Naive B cell (primary cell): Measurements from ENCODE around the gene CCDC188. TPM values are rescaled to one million over a fixed set of nuclear protein-coding genes. Genes with fewer than 3 reads are reported as not detected.

ENCODE experiments used
- ATAC-seq, 2 donors: fragments of 150-1000 bp; cut with Tn5 transposase; 2 replicates each; pipeline ENCODE4 v1.10.0; 2021; ENCODE audit warnings: low read depth in 2 of 2, mild to moderate bottlenecking in 2 of 2, moderate library complexity in 2 of 2
- DNase-seq: peaks from one replicate; pipeline ENCODE4 v3.0.0; 2022
- H3K27ac Mint-ChIP-seq, 6 donors: one replicate each; pipeline ENCODE4 v1.8.0; 2020 to 2022; ENCODE audit warnings: mild to moderate bottlenecking in 6 of 6, mixed read lengths in 6 of 6, moderate library complexity in 5 of 6, inconsistent platforms in 2 of 6
- H3K27me3 Mint-ChIP-seq, 3 donors: one replicate each; pipeline ENCODE4 v1.8.0; 2021 to 2022; ENCODE audit warnings: mixed read lengths in 3 of 3, mild to moderate bottlenecking in 1 of 3
- H3K36me3 Mint-ChIP-seq, 2 donors: one replicate each; pipeline ENCODE4 v1.8.0; 2020 to 2022; ENCODE audit warnings: mixed read lengths in 2 of 2, inconsistent platforms in 1 of 2, mild to moderate bottlenecking in 1 of 2
- H3K4me1 Mint-ChIP-seq, 3 donors: one replicate each; pipeline ENCODE4 v1.8.0; 2020 to 2022; ENCODE audit warnings: mixed read lengths in 3 of 3, inconsistent platforms in 1 of 3, mild to moderate bottlenecking in 1 of 3, moderate library complexity in 1 of 3
- H3K4me3 Mint-ChIP-seq, 8 donors: one replicate each; pipeline ENCODE4 v1.8.0; 2020 to 2022; ENCODE audit warnings: mild to moderate bottlenecking in 8 of 8, mixed read lengths in 8 of 8, moderate library complexity in 8 of 8, inconsistent platforms in 2 of 8
- H3K9me3 Mint-ChIP-seq, 7 donors: one replicate each; pipeline ENCODE4 v1.8.0; 2020 to 2022; ENCODE audit warnings: mixed read lengths in 7 of 7, mild to moderate bottlenecking in 5 of 7, inconsistent platforms in 2 of 7, moderate library complexity in 1 of 7
- polyA plus RNA-seq, 6 donors: library from polyadenylated mRNA; unstranded; fragments of 300-500 nt; fragmentation: Illumina TruSeq; gene quantifications; one replicate each; pipeline ENCODE4 v1.2.3, GENCODE V29; 2021; ENCODE audit warnings: low read depth in 6 of 6

Gene CCDC188
- polyA plus RNA-seq, 6 donors from 2014 or later = not detected

GRCh38 chr22:20128619-20128901 is 22.3 kb downstream of the CCDC188 start:
- ATAC-seq = no peak
- Mint-ChIP-seq H3K36me3 (no peaks in the 10 kb centered on the region), H3K4me3 (peak overlapping the region in 3 of 8 donors; percentile 16 to 78 (median 46)), H3K27me3 (no peaks in the 10 kb centered on the region), H3K9me3 (no peaks in the 10 kb centered on the region), H3K4me1 (peaks cover 7 to 26% (median 13%) of the 10 kb centered on the region in 3 donors), H3K27ac (peak overlapping the region in 1 of 6 donors; percentile 28)
- DNase-seq = no peak

DNA sequence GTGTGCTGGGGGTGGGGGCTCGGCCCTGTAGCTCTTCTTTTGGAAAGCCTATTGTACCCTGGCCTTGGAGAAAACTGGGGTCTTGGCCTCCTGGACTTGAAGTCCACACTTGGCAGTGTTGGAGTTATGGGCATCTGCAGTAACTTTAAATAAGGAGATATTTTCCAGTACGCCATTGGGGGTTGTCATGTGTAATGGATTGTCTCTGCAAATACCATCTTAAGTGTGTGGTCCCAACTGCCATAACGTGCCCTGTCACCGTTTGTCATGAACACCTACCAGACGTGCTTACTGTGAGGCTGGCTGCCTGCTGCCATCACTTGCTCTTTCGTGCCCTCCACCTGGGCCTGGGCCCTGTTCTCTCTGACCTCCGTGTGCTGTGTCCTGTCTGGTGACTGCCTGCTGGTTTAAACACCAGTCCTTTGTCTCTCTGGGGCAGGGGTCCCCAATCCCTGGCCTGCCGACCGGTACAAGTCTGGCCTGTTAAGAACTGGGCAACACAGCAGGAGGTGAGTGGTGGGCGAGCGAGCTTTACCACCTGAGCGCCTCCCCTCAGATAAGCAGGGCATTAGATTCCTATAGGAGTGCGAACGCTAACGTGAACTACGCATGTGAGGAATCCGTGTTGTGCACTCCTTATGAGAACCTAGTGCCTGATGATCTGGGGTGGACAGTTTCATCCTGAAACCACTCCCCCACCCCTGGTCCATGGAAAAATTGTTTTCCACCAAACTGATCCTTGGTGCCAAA is 22.8 kb downstream of the CCDC188 start:
- H3K9me3 Mint-ChIP-seq = no peaks in the 10 kb centered on the region
- H3K36me3 Mint-ChIP-seq = no peaks in the 10 kb centered on the region
- ATAC-seq (no peak), DNase-seq (no peak)
- no peaks in the 10 kb centered on the region for H3K27me3 Mint-ChIP-seq
- H3K27ac Mint-ChIP-seq = peak overlapping the region in 3 of 6 donors; percentile 11 to 37 (median 30)
- peak overlapping the region in 2 of 8 donors; percentile 46 to 78 for H3K4me3 Mint-ChIP-seq
- H3K4me1 Mint-ChIP-seq = peaks cover 8 to 25% (median 8%) of the 10 kb centered on the region in 3 donors

- no peaks in the 10 kb centered on the region for H3K27me3 Mint-ChIP-seq
- H3K9me3 Mint-ChIP-seq = no peaks in the 10 kb centered on the region
- H3K36me3 Mint-ChIP-seq = no peaks in the 10 kb centered on the region
- peak overlapping the region in 1 of 6 donors; percentile 27 for H3K27ac Mint-ChIP-seq
- peak overlapping the region in 2 of 8 donors; percentile 57 to 59 for H3K4me3 Mint-ChIP-seq
- DNase-seq = no peak
- H3K4me1 Mint-ChIP-seq = peaks cover 3 to 26% (median 14%) of the 10 kb centered on the region in 3 donors
- ATAC-seq = no peak
Measured at GRCh38 chr22:20127318-20127868, 23.5 kb downstream of the CCDC188 start.

- DNase-seq (no peak), ATAC-seq (no peak)
- peak overlapping the region in 1 of 8 donors; percentile 67 for H3K4me3 Mint-ChIP-seq
- H3K4me1 Mint-ChIP-seq = peaks cover 12 to 29% (median 15%) of the 10 kb centered on the region in 3 donors
- H3K9me3 Mint-ChIP-seq = no peaks in the 10 kb centered on the region
- H3K27me3 Mint-ChIP-seq = no peaks in the 10 kb centered on the region
- peak overlapping the region in 1 of 6 donors; percentile 57 for H3K27ac Mint-ChIP-seq
- no peaks in the 10 kb centered on the region for H3K36me3 Mint-ChIP-seq
Measured at GRCh38 chr22:20126284-20127029, 24.4 kb downstream of the CCDC188 start.

DNA sequence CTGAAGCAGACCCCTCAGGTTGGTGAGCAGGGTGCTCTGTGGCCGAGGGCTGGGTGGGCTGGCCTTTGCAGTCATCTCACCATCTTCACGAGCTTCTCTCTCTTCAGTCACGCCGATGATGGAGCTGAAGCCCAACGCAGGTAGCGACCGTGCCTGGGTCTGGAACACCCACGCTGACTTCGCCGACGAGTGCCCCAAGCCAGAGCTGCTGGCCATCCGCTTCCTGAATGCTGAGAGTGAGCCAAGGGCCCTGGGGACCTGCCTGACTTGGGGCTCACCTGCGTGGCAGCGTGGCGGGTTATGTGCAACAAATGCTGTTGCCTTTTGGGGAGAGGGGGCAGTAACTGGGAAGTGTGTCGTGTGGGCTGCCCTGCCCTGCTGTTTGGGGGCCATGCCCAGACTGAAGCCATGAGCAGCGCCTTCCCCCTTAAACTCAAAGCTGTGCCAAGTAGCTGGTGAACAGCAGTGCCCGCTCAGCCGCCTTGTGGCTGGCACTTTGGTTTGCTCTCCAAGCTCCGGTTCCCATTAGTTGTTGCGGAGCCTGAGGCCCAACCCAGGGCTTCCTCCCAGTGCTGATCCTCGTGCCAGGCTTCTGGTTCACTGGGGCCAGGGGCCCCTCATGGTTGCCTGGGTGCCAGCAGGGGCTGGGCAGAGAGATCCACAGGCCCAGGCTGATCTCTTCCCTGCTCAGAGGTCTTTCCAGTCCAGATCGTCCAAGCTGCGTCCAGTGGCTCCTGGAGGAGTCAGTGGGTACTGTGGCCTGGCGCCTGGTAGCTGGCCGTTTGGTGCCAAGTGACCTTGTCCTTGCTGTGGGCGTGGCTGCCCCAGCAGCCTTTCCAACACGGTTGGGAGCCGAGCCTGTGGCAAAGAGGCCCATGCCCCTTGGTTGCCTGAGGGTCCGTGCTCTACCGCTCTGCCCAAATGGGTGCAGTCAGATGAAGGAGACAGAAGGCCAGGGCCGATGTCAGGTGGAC is 25.4 kb downstream of the CCDC188 start:
- H3K27me3 Mint-ChIP-seq = no peaks in the 10 kb centered on the region
- H3K4me3 Mint-ChIP-seq = peak overlapping the region in 1 of 8 donors; percentile 5
- ATAC-seq (no peak), DNase-seq (no peak)
- H3K27ac Mint-ChIP-seq = peak overlapping the region in 2 of 6 donors; percentile 78 to 86
- no peaks in the 10 kb centered on the region for H3K36me3 Mint-ChIP-seq
- no peaks in the 10 kb centered on the region for H3K9me3 Mint-ChIP-seq
- H3K4me1 Mint-ChIP-seq = peaks cover 15 to 27% (median 19%) of the 10 kb centered on the region in 3 donors

- Mint-ChIP-seq H3K27me3 (no peaks in the 10 kb centered on the region), H3K9me3 (no peaks in the 10 kb centered on the region), H3K36me3 (no peaks in the 10 kb centered on the region), H3K4me3 (no peak overlapping the region), H3K4me1 (peaks cover 15 to 35% (median 27%) of the 10 kb centered on the region in 3 donors), H3K27ac (peak overlapping the region in 2 of 6 donors; percentile 26 to 93)
- DNase-seq = no peak
- no peak for ATAC-seq
Measured at GRCh38 chr22:20124083-20124787, 26.6 kb downstream of the CCDC188 start.

DNA sequence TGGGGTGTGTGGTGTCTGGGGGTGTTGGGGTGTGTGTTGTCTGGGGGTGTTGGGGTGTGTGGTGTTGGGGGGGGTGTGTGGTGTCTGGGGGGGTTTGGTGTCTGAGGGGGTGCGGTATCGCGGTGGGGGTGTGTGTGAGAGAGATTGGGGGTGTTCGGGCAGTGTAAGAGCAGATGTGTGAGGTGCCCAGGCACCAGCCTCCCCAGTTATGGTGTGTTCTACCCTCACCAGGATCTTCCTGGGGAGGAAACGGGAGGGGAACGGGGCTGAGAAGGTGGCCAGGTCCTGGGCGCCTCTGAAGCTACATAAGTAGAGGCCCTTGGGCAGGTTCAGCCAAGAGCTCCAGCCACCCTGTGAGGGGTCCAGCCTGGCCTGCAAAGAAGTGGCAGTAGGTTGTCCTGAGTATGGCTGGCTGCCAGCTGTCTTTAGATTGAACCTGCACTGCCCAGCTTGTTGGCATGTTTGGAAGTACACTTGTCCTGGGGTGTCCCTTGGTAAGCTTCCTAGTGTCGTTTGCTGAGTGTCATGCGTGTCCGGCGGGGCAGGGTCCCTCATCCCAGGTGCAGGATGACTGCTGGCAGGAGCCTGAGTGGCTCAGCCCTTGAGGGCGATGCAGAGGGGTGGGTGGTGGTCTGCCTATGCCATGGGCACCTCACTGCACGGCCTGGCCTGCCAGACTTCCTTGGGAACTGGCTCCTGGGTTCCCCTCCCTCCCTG is 27.3 kb downstream of the CCDC188 start:
- H3K4me1 Mint-ChIP-seq = peaks cover 19 to 40% (median 33%) of the 10 kb centered on the region in 3 donors
- no peak for ATAC-seq
- H3K27me3 Mint-ChIP-seq = no peaks in the 10 kb centered on the region
- H3K27ac Mint-ChIP-seq = peak overlapping the region in 2 of 6 donors; percentile 26 to 93
- H3K4me3 Mint-ChIP-seq = no peak overlapping the region
- H3K9me3 Mint-ChIP-seq = no peaks in the 10 kb centered on the region
- no peak for DNase-seq
- no peaks in the 10 kb centered on the region for H3K36me3 Mint-ChIP-seq

- H3K27ac Mint-ChIP-seq = peak overlapping the region in 2 of 6 donors; percentile 33 to 57
- H3K9me3 Mint-ChIP-seq = no peaks in the 10 kb centered on the region
- no peaks in the 10 kb centered on the region for H3K27me3 Mint-ChIP-seq
- H3K4me3 Mint-ChIP-seq = peak overlapping the region in 1 of 8 donors; percentile 41
- ATAC-seq (no peak), DNase-seq (no peak)
- H3K36me3 Mint-ChIP-seq = no peaks in the 10 kb centered on the region
- H3K4me1 Mint-ChIP-seq = peaks cover 19 to 45% (median 39%) of the 10 kb centered on the region in 3 donors
Measured at GRCh38 chr22:20121856-20122415, 28.9 kb downstream of the CCDC188 start.

GRCh38 chr22:20118300-20119020 is 32.4 kb downstream of the CCDC188 start:
- H3K9me3 Mint-ChIP-seq = no peaks in the 10 kb centered on the region

GRCh38 chr22:20117633-20118299 is 33.1 kb downstream of the CCDC188 start:
- no peaks in the 10 kb centered on the region for H3K27me3 Mint-ChIP-seq
- no peaks in the 10 kb centered on the region for H3K36me3 Mint-ChIP-seq

More at GRCh38 chr22:20118300-20119020, 32.4 kb downstream of the CCDC188 start:
- Mint-ChIP-seq H3K4me1 (peaks cover 29 to 51% (median 48%) of the 10 kb centered on the region in 3 donors), H3K36me3 (no peaks in the 10 kb centered on the region), H3K27ac (peak overlapping the region; percentile 36 to 91 (median 72)), H3K27me3 (no peaks in the 10 kb centered on the region), H3K4me3 (peak overlapping the region; percentile 69 to 90 (median 86))
- ATAC-seq (no peak), DNase-seq (no peak)

More at GRCh38 chr22:20117633-20118299, 33.1 kb downstream of the CCDC188 start:
- DNase-seq (peak; percentile 28), ATAC-seq (peak; percentile 17 to 25)
- peaks cover 26 to 48% (median 45%) of the 10 kb centered on the region in 3 donors for H3K4me1 Mint-ChIP-seq
- peak overlapping the region; percentile 36 to 91 (median 68) for H3K27ac Mint-ChIP-seq
- H3K9me3 Mint-ChIP-seq = no peaks in the 10 kb centered on the region
- peak overlapping the region; percentile 69 to 90 (median 86) for H3K4me3 Mint-ChIP-seq
